ENCODE results near the gene PROC.

DNA sequence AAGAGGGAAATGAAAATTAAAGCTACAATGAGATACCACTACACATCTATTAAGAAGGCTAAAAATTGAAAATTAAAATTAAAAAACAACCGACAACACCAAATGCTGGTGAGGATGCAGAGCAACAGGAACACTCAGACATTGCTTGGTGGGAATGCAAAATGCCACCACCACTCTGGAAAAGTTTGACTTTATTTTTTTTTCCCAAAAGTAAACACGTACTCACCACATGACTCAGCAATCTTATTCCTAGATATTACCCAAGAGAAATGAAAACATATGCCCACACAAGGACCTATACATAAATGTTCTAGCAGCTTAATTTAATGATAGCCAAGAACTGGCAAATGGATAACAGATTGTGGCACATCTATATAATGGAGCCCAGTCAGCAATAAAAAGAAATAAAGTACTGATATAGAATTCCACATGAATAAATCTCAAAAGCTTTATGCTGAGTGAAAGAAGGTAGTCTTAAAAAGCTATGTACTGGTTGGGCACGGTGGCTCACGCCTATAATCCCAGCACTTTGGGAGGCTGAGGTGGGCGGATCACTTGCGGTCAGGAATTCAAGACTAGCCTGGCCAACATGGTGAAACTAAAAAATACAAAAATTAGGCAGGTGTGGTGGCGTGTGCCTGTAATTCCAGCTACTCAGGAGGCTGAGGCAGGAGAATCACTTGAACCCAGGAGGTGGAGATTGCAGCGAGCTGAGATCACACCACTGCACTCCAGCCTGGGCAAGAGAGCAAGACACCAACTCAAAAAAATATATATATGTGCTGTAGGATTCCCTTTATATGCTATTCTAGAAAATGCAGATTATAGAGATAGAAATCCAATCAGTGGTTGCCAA, 4.2 kb upstream of the PROC start:
- no peak for TF ChIP-seq CTCF (IDR thresholded peaks at IDR 0.05; ENCODE audit: insufficient read depth, low read length, poor library complexity, severe bottlenecking)
- no peak for TF ChIP-seq EZH2phosphoT487 (conservative IDR thresholded peaks at IDR 0.05; ENCODE audit: low read length)

All from SU-DHL-6 (cell line).